8988T (cell line): ENCODE measurements around the gene ARF3.

Experiments used
- DNase-seq: peaks from one replicate; pipeline ENCODE4 v3.0.0; 2011

Gene ARF3

GRCh38 chr12:48957141-48958048 lies at the start of gene ARF3:
ARF3 (minus strand) TSS chr12:48957487; CDS start chr12:48941095, 16,392 bp downstream.
- DNase-seq = peak; percentile 96

GRCh38 chr12:49000346-49000745 lies 43.1 kb upstream of the ARF3 start:
- no peak for DNase-seq

- no peak for DNase-seq
Measured at GRCh38 chr12:48999371-49000131, 42.3 kb upstream of the ARF3 start, which contains the start of gene DDN. DDN (minus strand) TSS chr12:48999375; CDS start chr12:48999287, 88 bp downstream.

- DNase-seq = no peak
Measured at GRCh38 chr12:48998497-48999353, 41.4 kb upstream of the ARF3 start.

- no peak for DNase-seq
Measured at GRCh38 chr12:48997719-48998496, 40.6 kb upstream of the ARF3 start.

GRCh38 chr12:48996794-48997718 lies 39.8 kb upstream of the ARF3 start:
- DNase-seq = peak; percentile 94

- peak; percentile 100 for DNase-seq
Measured at GRCh38 chr12:48995086-48995879, 38.0 kb upstream of the ARF3 start.

- DNase-seq = no peak
Measured at GRCh38 chr12:48994224-48995085, 37.2 kb upstream of the ARF3 start.

- DNase-seq = no peak
Measured at GRCh38 chr12:48993787-48994186, 36.5 kb upstream of the ARF3 start.

GRCh38 chr12:48991247-48992050 lies 34.2 kb upstream of the ARF3 start:
- DNase-seq = no peak

GRCh38 chr12:48990552-48990951 lies 33.3 kb upstream of the ARF3 start:
- DNase-seq = no peak

GRCh38 chr12:48988030-48988649 lies 30.9 kb upstream of the ARF3 start:
- peak; percentile 88 for DNase-seq

GRCh38 chr12:48986720-48987291 lies 29.5 kb upstream of the ARF3 start:
- DNase-seq = no peak

GRCh38 chr12:48985901-48986300 lies 28.6 kb upstream of the ARF3 start:
- no peak for DNase-seq

GRCh38 chr12:48985475-48985897 lies 28.2 kb upstream of the ARF3 start:
- no peak for DNase-seq

GRCh38 chr12:48982397-48983080 lies 25.3 kb upstream of the ARF3 start:
- DNase-seq = peak; percentile 10

- DNase-seq = no peak
Measured at GRCh38 chr12:48981757-48982157, 24.5 kb upstream of the ARF3 start.
